Stimulated activated CD4-positive, alpha-beta T cell treated with anti-CD3 and anti-CD28 coated beads, TNF-alpha, amount 100 ng/mL, for 4 hours (primary cell): ENCODE data around the gene ACY1.
A peak's percentile ranks its signal among the peaks of the same experiment; 100 is the strongest.
"Not testable (repeated sequence)": the region's sequence is repeated elsewhere in the genome, so short reads cannot be mapped to it uniquely, and the experiment has no call there.

Experiments
- DNase-seq, 3 experiments: peaks; one replicate each; pipeline ENCODE4 v3.0.0-alpha.2; 2020; ENCODE audit warnings: low read depth in 3 of 3

ACY1 gene

DNA sequence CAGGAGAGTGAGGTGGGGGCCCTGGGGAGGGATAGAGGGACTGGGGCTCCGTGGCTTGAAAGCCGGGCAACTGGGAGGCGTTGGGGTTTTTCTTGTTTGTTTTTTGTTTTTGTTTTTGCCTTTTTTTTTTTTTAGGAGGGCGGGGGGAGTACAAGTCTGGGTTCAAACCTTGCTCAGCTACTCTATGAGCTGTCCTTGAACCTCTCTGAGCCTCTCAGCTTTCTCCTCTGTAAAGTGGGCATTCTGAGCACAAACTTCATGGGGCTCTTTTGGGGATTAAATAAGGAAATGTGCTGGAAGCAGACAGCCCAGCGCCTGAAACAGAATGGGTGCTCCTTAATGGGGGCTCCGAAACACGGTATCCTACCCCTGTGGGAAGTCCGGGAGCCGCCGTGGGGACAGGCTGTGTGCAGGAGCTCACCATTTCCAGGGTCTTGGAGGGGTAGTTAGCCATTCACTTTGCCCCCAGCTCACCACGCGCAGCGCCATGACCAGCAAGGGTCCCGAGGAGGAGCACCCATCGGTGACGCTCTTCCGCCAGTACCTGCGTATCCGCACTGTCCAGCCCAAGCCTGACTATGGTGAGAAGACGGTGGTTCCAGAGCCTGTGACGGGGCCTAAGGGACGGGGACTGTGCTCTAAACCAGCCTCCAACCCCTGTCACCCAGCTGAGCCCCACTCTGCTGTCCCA is 388 bp downstream of the ACY1 start:
- no peak for DNase-seq

DNA sequence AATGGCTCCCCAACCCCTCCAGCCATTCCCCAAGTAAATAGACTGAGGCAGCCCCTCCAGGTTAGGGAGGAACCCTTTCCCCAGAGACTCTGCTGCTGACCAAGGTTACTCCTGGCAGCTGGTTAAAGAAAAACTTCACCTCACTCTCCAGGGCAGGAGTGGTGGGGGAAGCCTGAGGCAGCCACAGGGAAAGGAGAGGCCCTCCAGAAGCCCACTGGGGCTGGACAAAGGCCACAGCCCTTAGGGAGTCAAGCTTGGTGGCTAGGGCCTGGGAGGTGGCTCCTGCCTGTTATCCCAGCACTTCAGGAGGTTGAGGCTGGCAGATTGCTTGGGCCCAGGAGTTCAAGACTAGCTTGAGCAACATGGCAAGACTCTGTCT is 923 bp downstream of the ACY1 start:
- DNase-seq, result no peak

DNA sequence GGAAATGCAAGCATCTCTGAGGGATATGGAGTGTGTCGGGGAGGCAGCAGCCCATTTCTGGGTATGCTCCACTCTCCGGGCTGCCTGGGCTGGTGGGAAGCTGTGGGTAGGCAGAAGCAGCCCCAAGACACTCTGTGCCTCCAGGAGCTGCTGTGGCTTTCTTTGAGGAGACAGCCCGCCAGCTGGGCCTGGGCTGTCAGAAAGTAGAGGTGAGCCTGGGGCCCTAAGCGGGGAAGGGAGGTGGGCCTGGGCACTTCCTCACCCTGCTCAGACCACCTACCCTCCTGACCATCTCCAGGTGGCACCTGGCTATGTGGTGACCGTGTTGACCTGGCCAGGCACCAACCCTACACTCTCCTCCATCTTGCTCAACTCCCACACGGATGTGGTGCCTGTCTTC is 1.7 kb downstream of the ACY1 start:
- DNase-seq, result no peak

DNA sequence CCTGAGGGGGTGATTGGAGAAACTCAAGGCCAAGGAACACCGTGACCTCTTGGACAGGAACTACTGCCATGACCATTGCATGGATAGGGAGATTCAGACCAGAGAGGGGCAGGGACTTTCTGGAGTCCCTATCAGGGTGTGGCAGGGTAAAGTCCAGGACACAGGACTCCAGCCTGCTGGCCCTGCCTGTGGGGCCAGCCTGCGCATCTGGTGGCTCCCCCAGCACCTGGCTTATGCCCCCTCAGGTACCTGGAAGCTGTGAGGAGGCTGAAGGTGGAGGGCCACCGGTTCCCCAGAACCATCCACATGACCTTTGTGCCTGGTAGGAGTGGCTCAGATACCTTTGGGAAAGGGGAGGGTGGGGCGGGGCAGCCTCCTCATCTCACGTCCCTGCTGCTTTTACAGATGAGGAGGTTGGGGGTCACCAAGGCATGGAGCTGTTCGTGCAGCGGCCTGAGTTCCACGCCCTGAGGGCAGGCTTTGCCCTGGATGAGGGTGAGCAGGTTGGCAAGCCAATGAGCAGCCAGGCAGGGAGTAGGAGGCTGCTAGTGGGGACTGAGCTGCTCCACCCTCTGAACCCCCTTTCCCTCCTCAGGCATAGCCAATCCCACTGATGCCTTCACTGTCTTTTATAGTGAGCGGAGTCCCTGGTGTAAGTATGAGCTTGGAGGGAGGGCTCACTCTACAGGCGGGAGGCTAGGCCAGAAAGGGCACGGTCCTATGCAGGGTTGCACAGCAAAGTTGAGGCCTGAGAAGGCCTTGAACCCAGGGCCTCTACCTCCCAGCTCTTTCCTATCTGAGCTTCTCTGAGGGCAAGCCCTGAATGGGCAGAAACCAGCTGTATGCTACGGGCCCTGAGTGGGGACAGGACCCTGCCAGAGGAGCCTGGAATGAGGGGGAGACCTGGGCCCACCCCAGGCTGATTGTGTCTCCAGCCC is 2.9 kb downstream of the ACY1 start:
- DNase-seq, result no peak

DNA sequence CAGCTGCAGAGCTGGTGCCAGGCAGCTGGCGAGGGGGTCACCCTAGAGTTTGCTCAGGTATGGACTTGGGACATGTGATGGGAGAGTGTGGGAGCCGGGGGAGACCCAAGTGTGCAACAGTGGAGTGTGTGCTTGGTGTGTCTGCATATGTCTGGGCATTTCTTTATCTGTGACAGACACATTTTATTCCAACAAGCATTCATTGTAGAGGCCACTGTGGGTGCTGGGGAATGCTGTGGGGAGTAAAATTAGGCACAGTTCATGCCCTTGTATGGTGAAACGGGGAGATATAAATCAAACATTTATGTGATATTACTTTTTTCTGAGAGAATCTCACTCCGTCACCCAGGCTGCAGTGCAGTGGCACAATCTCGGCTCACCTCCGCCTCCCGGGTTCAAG is 4.2 kb downstream of the ACY1 start:
- no peak for DNase-seq

DNA sequence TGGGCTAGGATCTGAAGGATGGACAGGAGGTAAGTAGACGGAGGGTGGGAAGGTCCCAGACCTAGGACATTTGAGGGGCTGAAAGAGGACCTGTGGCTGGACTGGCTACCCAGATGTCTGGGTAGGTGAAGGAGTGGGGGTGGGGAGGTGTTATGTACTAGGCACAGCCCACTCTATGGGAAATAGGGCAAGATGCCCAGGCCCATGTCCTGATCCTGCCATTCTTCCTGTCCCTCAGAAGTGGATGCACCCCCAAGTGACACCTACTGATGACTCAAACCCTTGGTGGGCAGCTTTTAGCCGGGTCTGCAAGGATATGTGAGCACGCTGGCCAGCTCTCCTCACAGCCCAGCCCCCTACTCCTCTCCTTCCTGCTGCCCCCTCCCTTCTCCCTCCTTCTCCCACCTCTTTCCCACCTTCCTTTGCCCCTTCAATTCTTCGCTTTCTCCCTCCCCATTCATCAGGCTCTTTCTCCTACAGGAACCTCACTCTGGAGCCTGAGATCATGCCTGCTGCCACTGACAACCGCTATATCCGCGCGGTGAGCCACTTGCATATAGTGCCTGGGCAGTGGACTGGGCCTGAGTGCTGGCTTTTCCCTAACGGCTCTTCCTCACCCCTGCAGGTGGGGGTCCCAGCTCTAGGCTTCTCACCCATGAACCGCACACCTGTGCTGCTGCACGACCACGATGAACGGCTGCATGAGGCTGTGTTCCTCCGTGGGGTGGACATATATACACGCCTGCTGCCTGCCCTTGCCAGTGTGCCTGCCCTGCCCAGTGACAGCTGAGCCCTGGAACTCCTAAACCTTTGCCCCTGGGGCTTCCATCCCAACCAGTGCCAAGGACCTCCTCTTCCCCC is 5.2 kb downstream of the ACY1 start:
- no peak for DNase-seq

- DNase-seq, result not testable (repeated sequence)
Observed at GRCh38 chr3:51990501-51990971, 7.2 kb downstream of the ACY1 start.

- DNase-seq, result no peak
Observed at GRCh38 chr3:51992017-51992682, 8.8 kb downstream of the ACY1 start.

DNA sequence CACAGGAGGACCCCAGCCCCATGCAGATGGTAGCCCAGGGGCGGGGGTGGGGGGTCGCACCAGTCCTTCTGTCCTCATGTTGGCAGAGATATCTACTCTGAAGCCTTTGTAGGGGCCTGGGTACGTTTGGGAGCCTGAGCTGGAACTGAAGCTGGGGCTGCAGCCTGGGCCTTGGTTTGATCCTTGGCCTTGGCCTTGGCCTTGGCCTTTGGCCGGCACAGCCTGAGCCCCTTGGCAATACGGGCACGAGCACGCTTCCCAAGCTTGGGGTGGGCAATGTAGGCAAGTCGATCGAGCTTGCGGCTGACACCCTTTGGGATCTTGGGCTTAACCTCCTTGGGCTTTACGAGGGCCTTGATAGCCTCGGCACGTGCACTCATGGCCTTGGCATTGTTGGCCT is 10.3 kb downstream of the ACY1 start:
- not testable (repeated sequence) for DNase-seq

DNA sequence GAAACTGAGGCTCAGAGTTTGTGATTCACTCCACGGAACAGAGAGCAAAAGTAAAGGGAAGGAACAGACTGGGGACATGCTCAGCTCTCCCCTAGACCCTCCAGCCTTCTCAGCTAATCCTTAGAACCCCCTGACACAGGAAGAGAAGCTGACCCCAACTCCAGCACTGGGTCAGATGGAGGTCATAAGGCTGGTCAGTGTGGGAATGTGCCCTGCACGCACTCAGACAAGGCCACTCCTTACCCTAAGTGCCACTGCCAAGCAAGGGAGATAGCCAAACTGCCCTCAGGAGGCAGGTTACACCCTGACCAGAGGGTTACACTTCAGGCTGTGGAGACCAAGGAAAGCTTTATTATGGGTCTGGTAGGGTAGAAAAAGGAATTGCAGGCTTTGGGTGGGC is 11.2 kb downstream of the ACY1 start:
- no peak for DNase-seq

- DNase-seq, result peak; percentile 64 to 86 (median 84)
Observed at GRCh38 chr3:51995346-51996163, 12.2 kb downstream of the ACY1 start, which contains the start of gene RPL29. RPL29 (minus strand) TSS chr3:51995895; CDS start chr3:51995461, 434 bp downstream.

GRCh38 chr3:51997172-51997571 is 13.8 kb downstream of the ACY1 start:
- DNase-seq, result no peak

DNA sequence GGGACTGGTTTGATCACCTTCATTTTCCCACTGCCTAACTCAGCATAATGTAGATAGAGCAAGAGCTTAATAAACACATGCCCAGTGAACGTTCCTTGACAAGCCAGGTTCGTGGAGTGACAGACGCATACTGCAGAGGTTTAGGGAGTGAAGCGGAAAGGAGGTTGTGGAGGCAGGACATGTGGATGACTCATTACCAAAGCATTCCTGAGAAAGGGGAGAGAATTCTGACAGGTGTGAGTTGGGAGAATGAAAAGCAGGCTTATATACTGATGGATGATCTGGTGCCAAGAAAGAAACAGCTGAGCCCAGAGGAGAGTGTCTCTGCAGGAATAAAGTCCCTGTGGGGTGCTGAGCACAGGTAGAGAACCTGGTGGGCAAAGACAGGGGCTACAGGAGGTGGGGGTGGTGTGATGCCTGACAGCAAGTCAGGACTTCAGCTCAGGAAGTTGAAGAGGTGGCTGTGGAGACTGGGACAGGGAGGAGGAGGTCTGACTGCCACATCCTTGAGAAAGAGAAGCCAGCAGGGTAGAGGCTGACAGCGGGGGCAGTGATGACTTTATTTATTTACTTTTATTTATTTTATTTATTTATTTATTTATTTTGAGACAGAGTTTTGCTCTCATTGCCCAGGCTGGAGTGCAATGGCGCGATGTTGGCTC is 14.7 kb downstream of the ACY1 start:
- DNase-seq, result no peak

DNA sequence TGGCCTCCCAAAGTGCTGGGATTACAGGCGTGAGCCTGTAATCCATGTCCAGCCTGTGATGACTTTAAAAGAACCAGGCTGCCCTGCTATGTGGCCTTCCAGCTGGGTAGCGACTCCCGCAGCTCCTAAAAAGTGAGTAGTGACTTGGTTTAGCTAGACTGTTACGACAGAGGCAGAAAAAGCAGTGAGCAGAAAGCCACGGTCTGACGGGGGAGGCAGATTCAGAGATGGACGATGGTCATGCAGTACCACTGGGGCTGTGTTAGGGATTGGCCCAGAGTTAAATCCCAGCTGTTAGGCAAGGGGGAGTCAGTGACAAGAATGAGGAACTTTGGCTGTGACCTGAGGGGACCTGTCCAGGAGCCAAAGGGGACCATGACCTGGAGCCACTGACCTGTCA is 15.4 kb downstream of the ACY1 start:
- no peak for DNase-seq

DNA sequence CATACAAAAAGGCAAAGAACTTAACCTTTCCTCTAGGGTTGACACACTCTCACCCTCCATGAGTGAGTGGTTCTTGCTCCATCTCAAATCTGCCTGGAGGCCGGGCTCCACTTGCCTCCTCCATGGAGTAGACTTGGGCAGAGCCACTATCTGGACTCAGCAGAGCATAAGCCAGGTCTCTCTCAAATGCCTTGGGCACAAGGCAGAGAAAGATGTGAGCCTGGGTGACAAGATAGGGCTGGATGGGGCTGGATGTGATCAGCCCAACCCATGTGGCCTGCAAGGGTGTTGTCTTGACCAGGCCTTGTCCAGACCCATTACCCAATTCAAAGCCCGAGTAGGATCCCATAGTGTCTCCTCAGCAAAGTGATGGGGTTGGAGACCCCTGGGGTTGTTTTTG is 16.5 kb downstream of the ACY1 start:
- DNase-seq, result no peak

DNA sequence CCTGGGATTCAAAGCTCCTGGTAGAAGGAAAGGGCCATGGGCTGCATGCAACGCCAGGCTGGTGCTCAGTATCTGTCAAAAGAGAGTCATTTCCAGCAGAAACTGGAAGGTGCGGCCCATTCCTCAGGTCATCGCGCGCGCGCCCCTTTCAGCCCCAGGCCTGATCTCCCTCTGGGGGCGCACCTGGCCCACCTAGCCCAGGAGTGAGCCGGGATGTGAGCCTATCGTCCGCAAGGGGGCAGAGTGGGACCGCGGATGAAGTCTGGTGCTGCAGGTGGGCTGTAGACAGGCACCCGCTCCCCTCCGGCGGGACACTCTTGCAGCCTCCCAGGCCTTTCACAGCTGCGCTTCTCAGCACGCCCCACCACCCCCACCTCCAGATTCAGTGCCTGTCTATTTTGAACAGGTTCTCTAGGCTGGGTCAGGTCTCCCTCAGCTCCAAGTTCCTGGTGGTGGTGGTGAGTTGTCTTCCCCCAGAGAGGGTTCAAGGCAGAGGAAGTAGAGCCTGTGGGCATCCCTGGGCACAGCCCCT is 18.2 kb downstream of the ACY1 start:
- DNase-seq, result peak; percentile 66 to 74 (median 70)

DNA sequence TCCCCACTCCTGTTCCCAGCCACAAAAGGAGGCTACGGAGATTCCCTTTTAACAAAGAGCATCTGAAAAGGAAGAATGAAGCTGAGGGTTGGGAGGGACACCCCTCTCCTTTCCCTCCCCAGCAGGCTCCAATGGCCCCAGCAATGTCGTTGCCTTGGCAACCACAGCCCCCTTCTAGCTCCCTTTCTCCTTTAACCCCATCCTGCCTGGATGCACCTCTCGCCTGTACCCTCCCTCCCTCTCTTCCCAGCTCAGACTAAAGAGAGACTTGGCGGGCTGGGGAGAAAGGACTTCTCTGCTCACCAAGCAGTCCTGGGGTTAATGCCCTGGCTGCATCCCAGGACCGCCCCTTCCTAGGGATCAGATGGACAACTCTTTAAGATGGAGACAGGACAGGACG is 19.4 kb downstream of the ACY1 start:
- DNase-seq, result no peak

DNA sequence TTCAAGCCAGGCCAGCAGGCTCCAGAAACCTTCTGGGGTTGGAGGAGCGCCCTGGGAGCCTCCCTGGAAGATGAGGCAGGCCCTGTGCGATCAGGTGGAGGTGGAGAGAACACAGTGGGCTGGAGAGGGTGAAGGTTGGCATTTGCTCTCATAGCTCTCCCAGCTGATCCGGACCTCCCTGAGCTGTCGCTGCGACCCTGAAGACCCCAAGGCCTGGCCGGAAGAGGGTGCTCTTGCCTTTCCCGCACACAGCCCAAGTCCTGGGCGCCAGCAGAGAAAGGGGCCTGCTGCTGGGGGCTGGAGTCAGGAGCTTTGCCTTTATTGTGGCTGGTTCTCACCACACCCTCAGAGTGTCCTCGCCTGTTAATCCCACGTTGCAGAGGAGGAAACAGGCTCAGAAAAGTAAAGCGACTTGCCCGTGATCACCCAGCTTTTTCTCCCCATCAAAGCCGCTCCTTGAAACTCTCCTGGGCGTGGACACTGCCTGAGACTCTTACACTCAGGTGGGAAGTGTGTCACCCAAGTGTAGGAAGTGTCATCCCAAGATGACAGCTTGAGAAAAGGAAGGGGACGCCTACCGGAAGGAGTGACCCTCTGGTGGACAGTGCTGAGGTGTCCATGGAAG is 20.9 kb downstream of the ACY1 start:
- no peak for DNase-seq

GRCh38 chr3:52004906-52005395 is 21.6 kb downstream of the ACY1 start:
- no peak for DNase-seq
